Chondrocyte (in vitro differentiated cells): ENCODE measurements around the gene TGFA. TPM values are rescaled to one million over a fixed set of nuclear protein-coding genes. Genes with fewer than 3 reads are reported as not detected.

ENCODE experiments used
- DNase-seq: peaks from one replicate; pipeline ENCODE4 v3.0.0; 2021; ENCODE audit warnings: mixed read lengths, low spot score
- H3K27ac Mint-ChIP-seq: one replicate; pipeline ENCODE4 v1.8.0; 2021; ENCODE audit warnings: mild to moderate bottlenecking, moderate library complexity, mixed read lengths; ENCODE audit not compliant: unreplicated experiment
- H3K27me3 Mint-ChIP-seq: 2 replicates; pipeline ENCODE4 v1.8.0; 2021; ENCODE audit warnings: low read depth, mixed read lengths
- H3K36me3 Mint-ChIP-seq: 2 replicates; pipeline ENCODE4 v1.8.0; 2021; ENCODE audit warnings: low read depth, mixed read lengths
- H3K4me1 Mint-ChIP-seq: 2 replicates; pipeline ENCODE4 v1.8.0; 2021; ENCODE audit warnings: low read depth, mild to moderate bottlenecking, mixed read lengths
- H3K4me3 Mint-ChIP-seq: one replicate; pipeline ENCODE4 v1.8.0; 2021; ENCODE audit warnings: mild to moderate bottlenecking, moderate library complexity, mixed read lengths; ENCODE audit not compliant: unreplicated experiment
- H3K9me3 Mint-ChIP-seq: 2 replicates; pipeline ENCODE4 v1.8.0; 2021; ENCODE audit warnings: low read depth, mixed read lengths
- CTCF ChIP-seq: fragments of 200-600 bp; sonication (generic); IDR thresholded peaks from 2 replicates; pipeline ENCODE4 v1.5.0; 2021; ENCODE audit warnings: antibody characterized with exemption, mild to moderate bottlenecking, moderate library complexity
- total RNA-seq: library from RNA; stranded (reverse); gene quantifications from 3 replicates; pipeline ENCODE4 v1.2.1, GENCODE V29; 2021

Gene TGFA
- total RNA-seq, 1 donor from 2014 or later, result 0.25 TPM

GRCh38 chr2:70474256-70474848 is 79.3 kb downstream of the TGFA start:
- H3K4me1 Mint-ChIP-seq, result no peaks in the 10 kb centered on the region
- H3K36me3 Mint-ChIP-seq, result no peaks in the 10 kb centered on the region
- DNase-seq, result no peak
- H3K27me3 Mint-ChIP-seq, result peaks cover 32% of the 10 kb centered on the region
- H3K4me3 Mint-ChIP-seq, result no peak overlapping the region
- H3K9me3 Mint-ChIP-seq, result no peaks in the 10 kb centered on the region
- H3K27ac Mint-ChIP-seq, result no peak overlapping the region
- no peak for TF ChIP-seq CTCF

GRCh38 chr2:70473101-70473722 is 80.4 kb downstream of the TGFA start:
- no peaks in the 10 kb centered on the region for H3K36me3 Mint-ChIP-seq

GRCh38 chr2:70472221-70472890 is 81.3 kb downstream of the TGFA start:
- Mint-ChIP-seq H3K27ac (no peak overlapping the region), H3K36me3 (no peaks in the 10 kb centered on the region), H3K9me3 (no peaks in the 10 kb centered on the region), H3K27me3 (peaks cover 31% of the 10 kb centered on the region), H3K4me3 (no peak overlapping the region), H3K4me1 (no peaks in the 10 kb centered on the region)
- no peak for DNase-seq
- no peak for TF ChIP-seq CTCF

More at GRCh38 chr2:70473101-70473722, 80.4 kb downstream of the TGFA start:
- Mint-ChIP-seq H3K4me1 (no peaks in the 10 kb centered on the region), H3K27ac (no peak overlapping the region), H3K27me3 (peaks cover 31% of the 10 kb centered on the region), H3K4me3 (no peak overlapping the region), H3K9me3 (no peaks in the 10 kb centered on the region)
- DNase-seq, result no peak
- no peak for TF ChIP-seq CTCF

- Mint-ChIP-seq H3K4me1 (no peaks in the 10 kb centered on the region), H3K27ac (no peak overlapping the region), H3K9me3 (no peaks in the 10 kb centered on the region), H3K36me3 (no peaks in the 10 kb centered on the region), H3K4me3 (no peak overlapping the region), H3K27me3 (peaks cover 28% of the 10 kb centered on the region)
- no peak for DNase-seq
- TF ChIP-seq CTCF, result no peak
Observed at GRCh38 chr2:70471129-70471528, 82.5 kb downstream of the TGFA start.

GRCh38 chr2:70469961-70470360 is 83.7 kb downstream of the TGFA start:
- Mint-ChIP-seq H3K9me3 (no peaks in the 10 kb centered on the region), H3K27ac (no peak overlapping the region), H3K36me3 (no peaks in the 10 kb centered on the region), H3K4me1 (no peaks in the 10 kb centered on the region), H3K27me3 (peaks cover 26% of the 10 kb centered on the region), H3K4me3 (no peak overlapping the region)
- TF ChIP-seq CTCF, result no peak
- no peak for DNase-seq
